Liver (tissue), 3 donors: ENCODE results near the gene HMG20A.

Experiments used
- RAD21 ChIP-seq, 2 donors: IDR thresholded peaks; 2 replicates each; pipeline ENCODE4 v1.6.1; 2016; ENCODE audit warnings: antibody characterized with exemption in 2 of 2, mild to moderate bottlenecking in 2 of 2
- TAF1 ChIP-seq: conservative IDR thresholded peaks from 2 replicates; pipeline ENCODE4 v1.6.1; 2016; ENCODE audit warnings: antibody characterized with exemption, mild to moderate bottlenecking
- TF ChIP-seq, protein P1 (sequence below): fragments of 150-350 bp; IDR thresholded peaks from 2 replicates; pipeline ENCODE4 v1.5.1; 2017; ENCODE audit warnings: improper control_type of control experiment, low read depth, low read length; ENCODE audit not compliant: missing input control
- TF ChIP-seq, protein P2 (sequence below): IDR thresholded peaks from 2 replicates; pipeline ENCODE4 v1.6.1; 2016; ENCODE audit warnings: antibody characterized with exemption
- TF ChIP-seq, protein P3 (sequence below): IDR thresholded peaks from 2 replicates; pipeline ENCODE4 v1.6.1; 2016; ENCODE audit warnings: antibody characterized with exemption, mild to moderate bottlenecking
- donor health status: healthy.
- donor health status: healthy.

DNA sequence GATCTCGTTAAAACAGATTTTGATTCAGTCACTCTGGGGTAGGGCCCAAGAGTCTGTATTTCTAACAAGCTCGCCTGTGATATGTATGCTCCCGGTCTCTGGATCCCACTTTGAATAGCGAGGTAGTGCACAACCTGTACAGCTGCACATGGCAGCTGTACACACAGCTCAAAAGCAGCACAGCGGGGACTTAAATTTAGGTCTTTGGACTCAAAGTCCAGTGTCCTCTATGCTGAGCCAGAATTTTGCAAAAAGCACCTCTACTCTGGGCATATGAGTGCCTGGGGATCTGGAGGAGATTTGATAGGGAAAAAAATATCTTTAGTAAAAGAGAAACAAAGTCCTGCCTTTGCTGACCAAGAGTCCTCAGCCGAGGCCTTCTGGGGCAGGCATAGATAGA lies 83.1 kb downstream of the HMG20A start:
- TF ChIP-seq RAD21 (IDR thresholded peaks at IDR 0.05) (no peak), TAF1 (no peak)
- TF ChIP-seq, protein P1, sequence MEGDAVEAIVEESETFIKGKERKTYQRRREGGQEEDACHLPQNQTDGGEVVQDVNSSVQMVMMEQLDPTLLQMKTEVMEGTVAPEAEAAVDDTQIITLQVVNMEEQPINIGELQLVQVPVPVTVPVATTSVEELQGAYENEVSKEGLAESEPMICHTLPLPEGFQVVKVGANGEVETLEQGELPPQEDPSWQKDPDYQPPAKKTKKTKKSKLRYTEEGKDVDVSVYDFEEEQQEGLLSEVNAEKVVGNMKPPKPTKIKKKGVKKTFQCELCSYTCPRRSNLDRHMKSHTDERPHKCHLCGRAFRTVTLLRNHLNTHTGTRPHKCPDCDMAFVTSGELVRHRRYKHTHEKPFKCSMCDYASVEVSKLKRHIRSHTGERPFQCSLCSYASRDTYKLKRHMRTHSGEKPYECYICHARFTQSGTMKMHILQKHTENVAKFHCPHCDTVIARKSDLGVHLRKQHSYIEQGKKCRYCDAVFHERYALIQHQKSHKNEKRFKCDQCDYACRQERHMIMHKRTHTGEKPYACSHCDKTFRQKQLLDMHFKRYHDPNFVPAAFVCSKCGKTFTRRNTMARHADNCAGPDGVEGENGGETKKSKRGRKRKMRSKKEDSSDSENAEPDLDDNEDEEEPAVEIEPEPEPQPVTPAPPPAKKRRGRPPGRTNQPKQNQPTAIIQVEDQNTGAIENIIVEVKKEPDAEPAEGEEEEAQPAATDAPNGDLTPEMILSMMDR = no peak
- TF ChIP-seq, protein P2, sequence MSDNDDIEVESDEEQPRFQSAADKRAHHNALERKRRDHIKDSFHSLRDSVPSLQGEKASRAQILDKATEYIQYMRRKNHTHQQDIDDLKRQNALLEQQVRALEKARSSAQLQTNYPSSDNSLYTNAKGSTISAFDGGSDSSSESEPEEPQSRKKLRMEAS = no peak
- TF ChIP-seq, protein P3, sequence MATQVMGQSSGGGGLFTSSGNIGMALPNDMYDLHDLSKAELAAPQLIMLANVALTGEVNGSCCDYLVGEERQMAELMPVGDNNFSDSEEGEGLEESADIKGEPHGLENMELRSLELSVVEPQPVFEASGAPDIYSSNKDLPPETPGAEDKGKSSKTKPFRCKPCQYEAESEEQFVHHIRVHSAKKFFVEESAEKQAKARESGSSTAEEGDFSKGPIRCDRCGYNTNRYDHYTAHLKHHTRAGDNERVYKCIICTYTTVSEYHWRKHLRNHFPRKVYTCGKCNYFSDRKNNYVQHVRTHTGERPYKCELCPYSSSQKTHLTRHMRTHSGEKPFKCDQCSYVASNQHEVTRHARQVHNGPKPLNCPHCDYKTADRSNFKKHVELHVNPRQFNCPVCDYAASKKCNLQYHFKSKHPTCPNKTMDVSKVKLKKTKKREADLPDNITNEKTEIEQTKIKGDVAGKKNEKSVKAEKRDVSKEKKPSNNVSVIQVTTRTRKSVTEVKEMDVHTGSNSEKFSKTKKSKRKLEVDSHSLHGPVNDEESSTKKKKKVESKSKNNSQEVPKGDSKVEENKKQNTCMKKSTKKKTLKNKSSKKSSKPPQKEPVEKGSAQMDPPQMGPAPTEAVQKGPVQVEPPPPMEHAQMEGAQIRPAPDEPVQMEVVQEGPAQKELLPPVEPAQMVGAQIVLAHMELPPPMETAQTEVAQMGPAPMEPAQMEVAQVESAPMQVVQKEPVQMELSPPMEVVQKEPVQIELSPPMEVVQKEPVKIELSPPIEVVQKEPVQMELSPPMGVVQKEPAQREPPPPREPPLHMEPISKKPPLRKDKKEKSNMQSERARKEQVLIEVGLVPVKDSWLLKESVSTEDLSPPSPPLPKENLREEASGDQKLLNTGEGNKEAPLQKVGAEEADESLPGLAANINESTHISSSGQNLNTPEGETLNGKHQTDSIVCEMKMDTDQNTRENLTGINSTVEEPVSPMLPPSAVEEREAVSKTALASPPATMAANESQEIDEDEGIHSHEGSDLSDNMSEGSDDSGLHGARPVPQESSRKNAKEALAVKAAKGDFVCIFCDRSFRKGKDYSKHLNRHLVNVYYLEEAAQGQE = no peak
